DOHH2 (cell line): Measurements from ENCODE around the gene CSNK2B.

ENCODE experiments used
- EZH2phosphoT487 ChIP-seq: fragments of 200-600 bp; sonication (generic); IDR thresholded peaks from 2 replicates; pipeline ENCODE4 v1.6.1; 2017; ENCODE audit warnings: borderline replicate concordance, mild to moderate bottlenecking, antibody characterized with exemption, low read length, moderate library complexity, mixed read lengths
- TF ChIP-seq, protein P1 (sequence below): fragments of 200-600 bp; sonication (generic); IDR thresholded peaks from one replicate; pipeline ENCODE4 v1.5.1; 2014; ENCODE audit warnings: antibody characterized with exemption, mild to moderate bottlenecking, low read depth, low read length; ENCODE audit not compliant: poor library complexity, severe bottlenecking

DNA sequence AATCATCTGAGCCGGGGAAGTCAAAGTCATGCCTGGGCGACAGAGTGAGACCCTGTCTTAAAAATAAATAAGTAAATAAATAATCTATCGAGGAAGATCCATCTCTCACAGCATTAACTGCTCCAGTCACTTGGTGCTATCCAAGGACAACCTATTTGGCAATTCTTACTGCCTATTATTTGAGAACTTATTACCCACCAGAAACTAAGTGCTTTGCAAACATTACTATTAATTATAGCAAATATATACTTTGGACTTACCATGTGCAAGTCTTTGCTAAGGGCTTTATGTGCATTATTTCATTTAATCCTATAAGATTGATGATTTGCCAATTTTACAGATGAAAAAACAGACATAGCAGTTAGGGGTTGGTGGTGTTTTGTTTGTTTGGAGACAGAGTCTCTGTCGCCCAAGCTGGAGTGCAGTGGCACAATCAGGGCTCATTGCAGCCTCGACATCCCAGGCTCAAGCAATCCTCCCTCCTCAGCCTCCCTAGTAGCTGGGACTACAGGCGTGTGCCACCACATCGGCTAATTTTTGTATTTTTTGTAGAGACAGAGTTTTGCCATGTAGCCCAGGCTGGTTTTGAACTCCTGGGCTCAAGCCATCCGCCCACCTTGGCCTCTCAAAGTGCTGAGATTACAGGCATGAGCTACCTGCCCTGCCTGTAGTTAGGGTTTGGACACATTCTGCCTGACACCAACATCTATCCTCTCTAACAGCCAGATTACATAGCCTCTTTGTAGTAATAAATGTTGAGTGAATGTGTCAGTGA, 11.1 kb upstream of the CSNK2B start:
- TF ChIP-seq, protein P1, sequence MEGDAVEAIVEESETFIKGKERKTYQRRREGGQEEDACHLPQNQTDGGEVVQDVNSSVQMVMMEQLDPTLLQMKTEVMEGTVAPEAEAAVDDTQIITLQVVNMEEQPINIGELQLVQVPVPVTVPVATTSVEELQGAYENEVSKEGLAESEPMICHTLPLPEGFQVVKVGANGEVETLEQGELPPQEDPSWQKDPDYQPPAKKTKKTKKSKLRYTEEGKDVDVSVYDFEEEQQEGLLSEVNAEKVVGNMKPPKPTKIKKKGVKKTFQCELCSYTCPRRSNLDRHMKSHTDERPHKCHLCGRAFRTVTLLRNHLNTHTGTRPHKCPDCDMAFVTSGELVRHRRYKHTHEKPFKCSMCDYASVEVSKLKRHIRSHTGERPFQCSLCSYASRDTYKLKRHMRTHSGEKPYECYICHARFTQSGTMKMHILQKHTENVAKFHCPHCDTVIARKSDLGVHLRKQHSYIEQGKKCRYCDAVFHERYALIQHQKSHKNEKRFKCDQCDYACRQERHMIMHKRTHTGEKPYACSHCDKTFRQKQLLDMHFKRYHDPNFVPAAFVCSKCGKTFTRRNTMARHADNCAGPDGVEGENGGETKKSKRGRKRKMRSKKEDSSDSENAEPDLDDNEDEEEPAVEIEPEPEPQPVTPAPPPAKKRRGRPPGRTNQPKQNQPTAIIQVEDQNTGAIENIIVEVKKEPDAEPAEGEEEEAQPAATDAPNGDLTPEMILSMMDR: no peak
- no peak for TF ChIP-seq EZH2phosphoT487
